ENCODE measurements around the gene GNAS.

The GNAS gene

DNA sequence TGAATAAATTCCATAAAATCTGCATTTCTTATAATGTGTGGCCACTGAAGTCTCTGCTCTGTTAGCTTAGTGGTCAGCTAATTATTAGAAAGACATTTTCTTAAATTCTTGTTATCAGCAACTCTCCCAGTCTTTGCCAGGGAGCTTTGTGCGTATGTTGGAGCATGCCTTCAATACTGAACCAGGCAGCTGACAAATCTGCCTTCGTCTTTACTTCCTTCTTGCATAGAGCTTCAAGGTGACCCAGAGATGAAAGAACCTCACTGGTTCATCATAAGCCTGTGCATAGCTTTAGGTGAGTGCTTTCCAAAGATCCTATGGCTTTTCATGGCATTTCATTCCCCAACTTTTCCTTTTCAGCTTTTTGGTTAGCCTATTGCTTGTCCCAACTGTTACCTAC, 85.6 kb downstream of the GNAS start:
- Histone ChIP-seq H3K36me3 (no peaks in the 10 kb centered on the region), H3K27ac (no peak overlapping the region), H3K27me3 (no peaks in the 10 kb centered on the region), H3K4me3 (ENCODE audit: low read depth in 1 of 2, low read length in 1 of 2) (no peak overlapping the region), H3K4me1 (ENCODE audit: control insufficient read depth in 1 of 2, insufficient read depth in 1 of 2, low read depth in 1 of 2, low read length in 1 of 2) (no peaks in the 10 kb centered on the region), H3K9me3 (no peaks in the 10 kb centered on the region)
- TF ChIP-seq, protein P1, sequence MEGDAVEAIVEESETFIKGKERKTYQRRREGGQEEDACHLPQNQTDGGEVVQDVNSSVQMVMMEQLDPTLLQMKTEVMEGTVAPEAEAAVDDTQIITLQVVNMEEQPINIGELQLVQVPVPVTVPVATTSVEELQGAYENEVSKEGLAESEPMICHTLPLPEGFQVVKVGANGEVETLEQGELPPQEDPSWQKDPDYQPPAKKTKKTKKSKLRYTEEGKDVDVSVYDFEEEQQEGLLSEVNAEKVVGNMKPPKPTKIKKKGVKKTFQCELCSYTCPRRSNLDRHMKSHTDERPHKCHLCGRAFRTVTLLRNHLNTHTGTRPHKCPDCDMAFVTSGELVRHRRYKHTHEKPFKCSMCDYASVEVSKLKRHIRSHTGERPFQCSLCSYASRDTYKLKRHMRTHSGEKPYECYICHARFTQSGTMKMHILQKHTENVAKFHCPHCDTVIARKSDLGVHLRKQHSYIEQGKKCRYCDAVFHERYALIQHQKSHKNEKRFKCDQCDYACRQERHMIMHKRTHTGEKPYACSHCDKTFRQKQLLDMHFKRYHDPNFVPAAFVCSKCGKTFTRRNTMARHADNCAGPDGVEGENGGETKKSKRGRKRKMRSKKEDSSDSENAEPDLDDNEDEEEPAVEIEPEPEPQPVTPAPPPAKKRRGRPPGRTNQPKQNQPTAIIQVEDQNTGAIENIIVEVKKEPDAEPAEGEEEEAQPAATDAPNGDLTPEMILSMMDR (IDR thresholded peaks at IDR 0.05), result no peak

DNA sequence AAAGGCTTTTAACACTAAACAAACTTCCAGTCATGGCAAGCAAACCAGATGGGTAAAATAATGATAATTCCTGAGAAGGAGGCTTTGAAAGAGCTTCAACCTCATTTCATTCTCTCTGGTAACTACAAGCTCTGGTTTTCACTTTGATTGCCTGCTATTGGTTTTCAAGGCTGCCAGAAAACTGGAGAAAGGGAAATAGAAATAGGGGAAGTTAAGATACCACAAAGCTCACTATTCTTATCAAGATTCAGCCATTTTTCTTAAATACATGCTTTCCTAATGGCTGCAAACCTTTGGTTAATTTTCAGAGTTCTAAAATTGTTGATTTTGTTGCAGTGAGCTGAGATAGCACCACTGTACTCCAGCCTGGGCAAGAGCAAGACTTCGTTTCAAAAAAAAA, 86.0 kb downstream of the GNAS start:
- Histone ChIP-seq H3K27me3 (no peaks in the 10 kb centered on the region), H3K4me3 (ENCODE audit: low read depth in 1 of 2, low read length in 1 of 2) (no peak overlapping the region), H3K9me3 (no peaks in the 10 kb centered on the region), H3K4me1 (ENCODE audit: control insufficient read depth in 1 of 2, insufficient read depth in 1 of 2, low read depth in 1 of 2, low read length in 1 of 2) (no peaks in the 10 kb centered on the region), H3K27ac (no peak overlapping the region), H3K36me3 (no peaks in the 10 kb centered on the region)
- TF ChIP-seq, protein P1 (IDR thresholded peaks at IDR 0.05), result no peak

DNA sequence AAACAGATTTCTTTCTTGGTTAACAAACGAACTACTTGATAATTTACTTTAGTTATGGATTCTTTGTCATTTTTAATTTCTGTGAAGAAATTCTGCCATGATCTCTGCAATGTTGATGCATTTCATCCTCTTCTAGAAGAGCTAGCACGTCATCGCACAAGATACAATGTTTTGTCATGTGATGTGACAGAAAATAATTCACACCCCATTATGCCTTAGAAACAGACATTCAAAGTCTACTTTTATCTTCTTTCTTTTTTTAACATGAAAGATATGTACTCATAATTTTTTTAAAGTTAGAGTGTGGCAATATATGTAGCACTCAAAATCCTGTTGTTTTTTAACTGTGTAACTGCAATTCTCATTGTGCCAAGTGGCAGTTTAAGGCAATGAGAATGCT, 89.0 kb downstream of the GNAS start:
- Histone ChIP-seq H3K36me3 (no peaks in the 10 kb centered on the region), H3K4me1 (ENCODE audit: control insufficient read depth in 1 of 2, insufficient read depth in 1 of 2, low read depth in 1 of 2, low read length in 1 of 2) (no peaks in the 10 kb centered on the region), H3K4me3 (ENCODE audit: low read depth in 1 of 2, low read length in 1 of 2) (no peak overlapping the region), H3K27ac (no peak overlapping the region), H3K9me3 (no peaks in the 10 kb centered on the region), H3K27me3 (no peaks in the 10 kb centered on the region)
- TF ChIP-seq, protein P1 (IDR thresholded peaks at IDR 0.05), result no peak

DNA sequence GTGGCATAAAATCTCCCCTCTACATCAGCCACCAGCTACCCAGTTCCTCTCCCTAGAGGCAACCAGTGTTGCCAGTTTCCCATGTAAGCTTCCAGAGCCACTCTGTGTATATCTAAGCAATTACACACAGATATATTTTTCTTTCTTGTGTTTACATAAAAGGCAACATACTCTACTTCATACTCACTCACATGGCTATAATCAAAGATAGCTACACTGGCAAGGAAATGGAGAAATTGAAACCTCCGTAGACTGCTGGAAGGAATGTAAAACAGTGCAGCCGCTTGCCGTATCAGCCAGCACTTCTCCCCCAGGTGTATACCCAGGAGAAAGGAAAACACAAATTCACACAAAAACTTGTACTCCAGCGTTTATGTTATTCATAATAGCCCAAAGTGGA, 90.0 kb downstream of the GNAS start:
- Histone ChIP-seq H3K36me3 (no peaks in the 10 kb centered on the region), H3K27me3 (no peaks in the 10 kb centered on the region), H3K27ac (no peak overlapping the region), H3K9me3 (no peaks in the 10 kb centered on the region), H3K4me3 (ENCODE audit: low read depth in 1 of 2, low read length in 1 of 2) (no peak overlapping the region), H3K4me1 (ENCODE audit: control insufficient read depth in 1 of 2, insufficient read depth in 1 of 2, low read depth in 1 of 2, low read length in 1 of 2) (no peaks in the 10 kb centered on the region)
- TF ChIP-seq, protein P1 (IDR thresholded peaks at IDR 0.05), result no peak

DNA sequence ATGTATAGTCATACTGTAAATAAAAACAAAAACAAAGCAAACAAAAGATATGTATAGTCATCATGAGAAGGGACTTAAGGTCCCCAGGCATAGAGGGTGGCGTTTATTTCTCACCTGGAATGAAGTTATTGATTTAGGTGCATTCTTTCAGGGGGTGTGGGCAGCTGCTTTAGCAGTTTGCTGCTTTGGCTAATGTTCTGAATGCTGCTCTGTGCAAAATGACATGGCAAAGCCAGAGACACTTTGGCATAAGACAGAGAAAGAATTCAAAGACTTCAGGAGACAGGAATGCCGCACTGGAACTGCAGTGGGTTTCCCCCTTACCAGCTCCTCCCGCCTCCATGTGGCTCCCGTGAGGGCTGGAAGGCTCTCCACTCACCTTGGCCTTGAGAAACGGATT, 92.1 kb downstream of the GNAS start:
- H3K4me3 ChIP-seq (ENCODE audit: low read depth in 1 of 2, low read length in 1 of 2), result no peak overlapping the region
- no peaks in the 10 kb centered on the region for H3K9me3 ChIP-seq
- TF ChIP-seq, protein P1 (IDR thresholded peaks at IDR 0.05), result no peak
- no peaks in the 10 kb centered on the region for H3K36me3 ChIP-seq
- no peaks in the 10 kb centered on the region for H3K4me1 ChIP-seq (ENCODE audit: control insufficient read depth in 1 of 2, insufficient read depth in 1 of 2, low read depth in 1 of 2, low read length in 1 of 2)
- no peak overlapping the region for H3K27ac ChIP-seq
- no peaks in the 10 kb centered on the region for H3K27me3 ChIP-seq
